Skeletal muscle cell (primary cell): Measurements from ENCODE around the gene USP20.
A peak's percentile ranks its signal among the peaks of the same experiment; 100 is the strongest.
"Not testable (repeated sequence)": the region's sequence is repeated elsewhere in the genome, so short reads cannot be mapped to it uniquely, and the experiment has no call there.

Experiments
- DNase-seq: peaks from one replicate; pipeline ENCODE4 v3.0.0-alpha.2; 2010; ENCODE audit warnings: low read depth
- H3K4me3 ChIP-seq: 2 replicates; pipeline ENCODE4 v1.5.1; 2011; ENCODE audit warnings: low read depth, mild to moderate bottlenecking, control low read depth, low read length, moderate library complexity

Gene USP20

DNA sequence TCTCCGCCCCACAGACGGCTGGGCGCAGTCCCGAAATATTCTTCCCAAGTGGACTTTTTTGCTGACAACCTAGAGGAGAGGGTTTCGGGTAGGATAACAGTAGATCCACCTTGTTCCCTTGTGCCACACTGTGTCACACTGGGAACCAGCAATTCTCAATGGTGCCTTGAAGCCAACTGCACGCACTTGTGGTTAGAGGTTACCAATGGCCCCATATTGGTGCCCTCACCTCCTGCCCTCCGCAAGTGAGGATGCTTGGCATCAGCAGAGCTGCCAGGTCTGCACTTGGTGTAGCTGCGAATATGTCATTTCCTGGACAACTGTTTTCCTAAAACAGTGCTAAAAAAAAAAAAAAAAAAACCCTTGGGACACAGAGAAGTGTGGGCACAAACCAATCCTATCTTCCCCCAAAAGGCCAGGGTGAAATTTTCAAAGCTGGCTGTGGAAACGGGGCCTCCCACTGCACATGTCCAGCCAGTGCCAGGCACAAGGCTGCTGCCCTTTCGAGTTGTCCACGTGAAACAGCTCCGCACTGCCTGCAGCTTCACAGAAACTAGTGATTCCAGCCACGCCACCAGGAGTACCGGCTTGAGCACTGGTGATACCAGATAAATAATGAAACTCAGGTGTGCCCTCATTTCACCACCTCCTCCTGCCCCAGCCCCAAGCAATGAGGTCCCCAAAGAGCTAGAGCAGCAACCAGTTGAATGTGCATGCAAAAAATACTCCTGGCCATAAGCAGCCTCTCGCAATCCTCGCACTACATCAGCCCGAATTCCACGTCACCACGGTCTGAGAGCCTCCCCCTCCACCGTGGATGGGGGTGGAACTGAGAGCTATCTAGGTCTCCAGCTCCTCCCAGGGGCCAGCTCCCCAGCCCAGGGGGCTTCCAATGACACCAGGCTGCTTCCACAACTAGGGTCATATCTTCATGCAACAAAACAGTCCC is 51.2 kb downstream of the USP20 start:
- peak overlapping the region; percentile 3 for H3K4me3 ChIP-seq
- no peak for DNase-seq

DNA sequence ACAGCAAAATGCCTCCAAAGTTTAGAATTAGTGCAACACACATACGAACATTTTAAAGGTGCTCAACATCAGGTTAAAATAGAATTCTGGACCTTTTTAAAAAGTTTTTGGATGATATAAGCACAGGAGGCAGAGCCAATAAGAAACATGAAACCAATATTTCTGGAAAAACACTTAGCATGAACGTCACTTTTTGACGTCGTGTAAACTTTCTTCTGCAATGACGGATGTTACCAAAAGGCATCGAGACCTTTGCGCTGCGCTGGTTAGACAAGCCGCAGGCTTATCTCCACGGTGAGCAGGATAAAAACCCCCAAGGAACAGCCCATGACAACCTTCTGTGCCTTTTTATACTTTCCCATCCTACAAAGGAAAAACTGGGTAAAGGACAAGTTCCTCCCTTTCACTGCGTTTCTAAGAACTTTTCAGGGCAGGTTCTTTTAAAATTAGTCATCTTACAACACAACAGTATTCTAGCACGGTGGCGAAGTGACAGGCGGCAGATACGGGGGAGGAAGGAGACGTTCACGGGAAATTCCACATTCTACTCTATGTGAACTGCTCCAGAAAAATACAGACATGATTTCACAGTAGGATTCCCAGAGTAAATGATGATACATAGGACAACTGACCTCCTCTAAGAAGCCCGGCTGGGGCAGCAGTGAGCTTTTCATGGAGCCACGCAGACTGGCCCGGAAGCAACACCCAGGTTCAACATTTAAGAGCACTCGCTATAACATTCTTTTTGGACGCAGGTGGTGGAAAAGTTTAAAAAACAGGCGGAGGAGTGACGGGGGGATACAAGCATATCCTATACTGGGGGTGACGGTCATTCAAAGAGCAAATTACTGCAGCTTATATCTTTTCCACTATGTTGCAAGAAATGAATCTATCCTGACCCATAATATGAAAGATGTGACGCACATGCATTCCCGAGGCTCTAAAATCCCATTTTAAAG is 52.4 kb downstream of the USP20 start:
- H3K4me3 ChIP-seq: no peak overlapping the region
- DNase-seq: peak; percentile 27

DNA sequence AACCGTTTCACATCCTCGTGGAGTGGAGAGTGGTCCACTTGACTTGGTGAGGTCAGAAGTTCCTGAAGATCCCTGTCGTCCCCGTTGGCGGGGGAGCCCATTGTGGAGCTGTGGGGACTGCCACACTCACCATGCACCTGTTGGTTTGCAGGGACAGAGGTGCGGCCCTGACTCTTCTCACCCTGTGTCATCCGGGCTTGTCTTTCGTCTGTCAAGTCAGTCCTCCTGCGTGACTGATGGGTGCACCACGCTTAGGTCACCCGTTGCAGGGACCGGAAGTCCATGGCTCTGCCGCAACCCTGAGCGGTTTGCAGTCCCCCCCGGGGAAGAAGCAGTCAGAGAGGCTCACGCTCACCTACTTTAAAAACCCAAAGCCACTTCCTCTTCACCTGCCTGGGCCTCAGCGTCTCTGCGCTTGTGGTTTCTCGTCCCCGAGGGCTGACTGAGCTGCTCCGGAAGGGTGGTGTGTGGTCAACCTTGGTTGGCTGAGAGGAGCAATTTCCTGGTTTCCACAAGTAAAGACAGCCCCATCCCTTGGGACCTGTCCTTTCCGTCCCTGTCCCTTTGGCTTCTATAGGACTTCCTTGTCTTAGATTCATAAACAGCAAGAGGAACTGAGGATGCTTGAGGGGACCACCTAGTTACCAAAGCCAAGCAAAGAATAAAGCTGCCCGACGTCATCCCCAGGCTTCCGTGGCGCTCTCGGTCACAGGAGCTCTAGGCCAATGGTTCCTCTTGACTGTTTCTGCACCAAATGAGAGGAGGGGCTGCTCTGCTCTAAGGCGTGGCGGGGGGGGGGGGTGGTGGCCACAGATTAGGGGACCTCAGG is 53.2 kb downstream of the USP20 start:
- no peak overlapping the region for H3K4me3 ChIP-seq
- no peak for DNase-seq

DNA sequence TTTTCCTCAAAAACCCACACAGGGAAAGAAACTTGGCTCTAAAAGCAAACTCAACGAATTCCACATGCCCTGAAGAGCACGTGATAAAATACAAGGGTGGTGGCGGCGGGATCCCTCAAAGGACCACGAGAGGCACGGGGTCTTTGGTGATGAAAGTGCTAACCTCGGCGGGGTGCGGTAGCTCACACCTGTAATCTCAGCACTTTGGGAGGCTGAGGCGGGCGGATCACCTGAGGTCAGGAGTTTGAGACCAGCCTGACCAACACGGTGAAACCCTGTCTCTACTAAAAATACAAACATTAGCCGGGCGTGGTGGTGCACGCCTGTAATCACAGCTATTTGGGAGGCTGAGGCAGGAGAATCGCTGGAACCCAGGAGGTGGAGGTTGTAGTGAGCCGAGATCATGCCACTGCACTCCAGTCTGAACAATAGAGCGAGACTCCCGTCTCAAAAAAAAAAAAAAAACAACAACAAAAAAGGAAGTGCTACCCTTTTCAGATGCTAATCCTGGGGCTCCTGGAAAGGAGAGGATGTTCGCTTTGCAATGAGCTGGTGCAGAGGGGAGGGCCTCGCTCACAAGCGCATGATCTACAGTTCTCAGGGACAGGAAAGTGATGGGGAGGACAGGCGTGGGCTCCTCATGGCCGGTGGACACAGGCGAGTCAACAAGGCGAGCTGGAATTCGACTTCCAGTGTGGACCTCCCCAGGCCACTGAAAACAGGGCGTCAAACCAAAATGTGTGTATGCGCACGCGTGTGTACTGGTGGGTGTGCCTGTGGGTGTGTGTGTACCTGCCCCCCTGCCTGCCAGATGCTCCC is 54.1 kb downstream of the USP20 start:
- no peak overlapping the region for H3K4me3 ChIP-seq
- no peak for DNase-seq

DNA sequence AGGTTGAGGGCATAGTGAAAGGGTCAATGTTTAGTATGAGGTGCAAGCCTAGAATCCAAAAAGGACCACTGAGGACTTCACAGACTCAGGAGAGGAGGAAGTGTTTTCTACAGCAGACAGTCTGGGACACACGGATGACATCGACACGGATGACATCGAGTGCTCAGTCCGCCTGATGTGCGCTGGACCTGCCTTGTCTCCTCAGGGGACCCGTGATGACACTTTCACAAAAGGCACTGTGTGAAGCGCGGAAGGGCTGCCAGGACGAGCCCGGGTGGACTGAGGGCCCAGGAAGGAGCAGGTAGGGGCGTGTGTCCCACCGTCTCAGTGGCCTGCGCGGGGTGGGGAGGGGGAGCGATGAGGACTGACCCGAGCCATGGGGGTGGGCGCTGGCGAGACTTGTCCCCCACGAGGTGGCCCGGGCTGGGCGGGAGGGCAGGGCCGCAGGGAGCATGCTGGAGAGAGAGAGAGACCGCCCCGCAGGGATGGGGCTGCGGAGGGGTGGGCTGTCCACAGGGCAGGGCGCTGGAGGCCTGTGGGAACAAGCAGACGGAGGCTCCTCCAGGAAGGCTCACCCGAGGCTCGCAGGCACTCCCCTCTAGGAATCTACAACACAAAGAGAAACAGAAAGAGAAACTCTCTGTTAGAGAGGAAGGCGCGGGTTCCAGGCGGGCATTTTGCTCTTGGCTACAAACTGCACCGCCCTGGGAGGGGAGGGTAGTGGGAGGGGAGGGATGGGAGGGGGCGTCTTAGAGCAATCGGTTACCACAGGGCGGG is 54.9 kb downstream of the USP20 start:
- no peak for DNase-seq
- H3K4me3 ChIP-seq: no peak overlapping the region

DNA sequence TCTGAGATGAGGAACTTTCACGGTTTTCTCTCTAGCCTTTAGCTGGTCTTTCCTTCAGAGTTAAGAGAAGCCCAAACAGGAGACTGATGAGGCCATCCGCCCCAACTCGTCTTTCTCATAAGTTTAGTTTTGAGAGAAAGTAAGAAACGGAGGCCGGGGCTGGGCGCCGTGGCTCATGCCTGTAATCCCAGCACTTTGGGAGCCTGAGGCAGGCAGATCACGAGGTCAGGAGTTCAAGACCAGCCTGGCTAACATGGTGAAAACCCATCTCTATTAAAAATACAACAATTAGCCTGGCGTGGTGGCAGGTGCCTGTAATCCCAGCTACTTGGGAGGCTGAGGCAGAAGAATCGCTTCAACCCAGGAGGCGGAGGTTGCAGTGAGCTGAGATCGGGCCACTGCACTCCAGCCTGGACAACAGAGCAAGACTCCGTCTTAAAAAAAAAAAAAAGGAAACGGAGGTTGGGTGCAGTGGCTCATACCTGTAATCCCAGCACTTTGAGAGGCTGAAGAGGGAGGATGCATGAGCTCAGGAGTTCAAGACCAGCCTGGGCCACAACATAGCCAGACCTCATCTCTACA is 55.6 kb downstream of the USP20 start:
- DNase-seq, H3K4me3 ChIP-seq: not testable (repeated sequence)

DNA sequence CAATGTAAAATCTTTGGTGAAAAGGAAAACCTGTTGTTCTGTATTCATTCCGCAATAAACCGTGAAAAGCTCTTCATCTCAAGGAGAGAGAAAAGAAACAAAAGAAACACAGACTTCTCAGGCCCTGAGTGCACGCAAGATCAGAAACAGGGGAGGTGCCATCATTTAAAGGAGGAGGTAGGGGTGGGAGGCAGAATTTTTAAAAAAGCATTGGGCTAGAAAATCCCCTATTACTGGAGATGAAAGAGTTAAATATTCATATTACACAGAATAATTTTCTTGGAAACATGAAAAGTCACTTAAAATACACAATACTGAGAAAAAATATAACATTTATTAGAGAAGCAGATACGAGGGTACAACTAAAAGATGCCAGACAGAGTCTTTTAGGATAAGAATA is 56.3 kb downstream of the USP20 start:
- no peak for DNase-seq
- no peak overlapping the region for H3K4me3 ChIP-seq

DNA sequence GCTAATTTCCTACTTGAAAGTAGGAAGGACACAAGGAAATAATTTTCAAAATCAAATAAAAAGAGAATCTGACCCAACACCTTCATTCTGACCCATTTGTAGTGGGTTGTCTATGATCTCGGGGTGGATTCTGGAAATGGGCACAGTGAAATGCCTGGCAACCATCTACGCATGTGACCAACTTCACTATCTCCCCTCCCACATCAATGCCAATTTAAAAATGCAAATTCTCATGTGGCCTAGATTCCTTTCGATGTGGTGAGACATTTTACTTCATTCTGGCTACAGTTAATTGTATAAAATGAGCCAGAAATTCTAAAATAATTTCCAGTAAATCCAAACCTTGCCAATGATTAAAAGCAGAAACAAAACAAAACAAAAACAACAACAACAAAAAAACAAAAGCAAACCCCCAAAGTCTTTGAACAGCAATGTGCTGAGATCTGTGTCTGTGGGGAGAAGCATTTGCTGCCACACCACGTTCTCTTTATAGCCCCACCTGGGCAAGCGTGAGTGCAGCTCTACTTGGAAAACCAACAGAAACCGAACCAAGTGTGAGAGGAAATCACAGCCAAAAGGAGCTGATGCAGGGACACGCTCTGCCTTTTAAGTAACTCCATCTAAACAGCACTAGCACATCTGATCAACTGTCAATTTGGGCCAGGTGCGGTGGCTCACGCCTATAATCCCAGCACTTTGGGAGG is 59.0 kb downstream of the USP20 start:
- no peak for DNase-seq

DNA sequence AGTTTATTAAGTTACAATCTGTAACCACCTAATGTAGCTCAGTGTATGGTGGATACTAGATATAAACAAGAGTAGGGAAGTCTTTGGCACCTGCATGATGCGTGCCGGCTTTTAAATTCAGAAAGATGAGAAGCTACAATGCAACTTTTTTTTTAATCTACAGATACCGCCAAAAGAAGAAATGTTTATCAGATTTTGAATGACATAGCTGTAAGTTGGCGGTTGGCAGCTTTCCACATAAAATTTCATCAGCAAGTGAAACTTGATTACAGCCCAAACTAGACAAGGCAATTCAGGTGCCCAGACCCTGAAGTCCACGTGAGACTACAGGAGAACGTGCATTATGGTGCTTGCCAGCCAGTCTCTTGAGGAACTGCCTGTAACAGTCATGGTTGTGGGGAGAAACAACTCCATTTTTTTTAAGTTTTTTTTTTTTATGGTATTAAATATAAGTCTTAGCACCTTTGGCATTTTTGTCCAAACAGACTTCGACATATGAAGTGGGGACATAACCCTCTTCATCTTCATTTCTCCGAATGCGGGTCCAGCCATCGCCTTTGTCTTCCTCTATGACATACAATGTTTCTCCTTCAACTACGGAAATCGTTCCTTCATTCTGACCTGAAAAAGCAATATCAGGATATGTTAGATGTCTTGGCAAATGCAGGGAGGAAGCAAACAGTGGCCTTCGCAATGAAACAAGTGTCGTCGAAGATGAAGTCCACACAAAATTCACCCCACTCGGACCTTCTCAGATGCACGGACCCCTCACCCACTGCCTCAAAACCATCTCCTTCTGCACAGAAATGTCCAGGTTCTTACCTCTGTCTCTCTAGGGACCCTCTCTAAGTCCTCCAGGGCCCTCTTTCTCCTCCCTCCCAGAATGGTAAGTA is 60.4 kb downstream of the USP20 start:
- no peak for DNase-seq

More for the DNA sequence above, 59.0 kb downstream of the USP20 start:
- H3K4me3 ChIP-seq: no peak overlapping the region

DNA sequence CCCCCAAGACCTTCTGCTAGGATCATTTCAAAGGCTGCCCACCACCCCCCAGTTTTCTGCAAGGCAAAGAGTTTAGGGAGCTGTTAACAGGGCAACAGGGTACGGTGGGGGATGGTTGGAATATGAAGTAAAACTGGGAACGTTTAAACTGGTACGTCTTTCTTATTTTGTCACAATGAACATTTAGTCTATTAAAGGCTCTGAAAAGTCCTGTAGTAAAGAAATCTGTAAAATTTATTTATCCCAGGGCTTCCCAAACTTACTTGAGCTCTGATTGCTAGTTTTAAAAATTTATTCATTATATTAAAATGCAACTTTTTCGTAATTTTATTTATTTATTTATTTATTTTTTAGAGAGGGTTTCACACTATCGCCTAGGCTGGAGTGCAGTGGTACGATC is 62.0 kb downstream of the USP20 start:
- no peak overlapping the region for H3K4me3 ChIP-seq
- DNase-seq: no peak

More for the DNA sequence above, 60.4 kb downstream of the USP20 start:
- no peak overlapping the region for H3K4me3 ChIP-seq

DNA sequence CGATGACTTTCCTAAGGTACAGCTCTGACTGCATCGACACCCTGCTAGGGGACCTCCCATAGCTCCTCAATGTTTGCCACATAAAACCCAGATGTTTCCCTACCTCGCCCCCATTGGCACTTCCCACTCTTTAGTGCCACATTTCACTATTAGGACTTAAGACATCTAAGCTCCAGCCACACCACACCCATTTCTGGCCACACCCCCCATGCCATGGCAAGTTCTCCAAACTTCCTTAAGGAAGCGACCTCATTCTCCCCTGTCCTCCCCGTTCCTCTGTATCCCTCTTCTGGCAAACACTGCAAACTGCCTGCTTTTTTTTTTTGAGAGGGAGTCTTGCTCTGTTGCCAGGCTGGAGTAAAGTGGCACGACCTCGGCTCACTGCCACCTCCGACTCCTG is 62.9 kb downstream of the USP20 start:
- no peak overlapping the region for H3K4me3 ChIP-seq
- DNase-seq: no peak

DNA sequence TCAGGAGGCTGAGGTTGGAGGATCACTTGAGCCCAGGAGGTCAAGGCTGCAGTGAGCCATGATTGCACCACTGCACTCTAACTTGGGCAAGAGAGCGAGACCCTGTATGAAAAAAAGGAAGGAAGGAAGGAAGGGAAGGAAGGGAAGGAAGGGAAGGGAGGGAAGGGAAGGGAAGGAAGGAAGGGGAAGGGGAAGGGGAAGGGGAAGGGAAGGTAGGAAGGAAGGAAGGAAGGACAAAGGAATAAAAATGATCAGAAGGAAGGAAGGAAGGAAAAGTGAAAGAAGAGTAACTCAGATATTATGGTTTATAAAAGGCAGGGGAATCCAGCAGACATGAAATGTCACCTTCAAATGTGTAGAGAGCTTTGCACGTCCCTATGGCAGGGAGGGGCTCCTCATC is 64.4 kb downstream of the USP20 start:
- DNase-seq: no peak

DNA sequence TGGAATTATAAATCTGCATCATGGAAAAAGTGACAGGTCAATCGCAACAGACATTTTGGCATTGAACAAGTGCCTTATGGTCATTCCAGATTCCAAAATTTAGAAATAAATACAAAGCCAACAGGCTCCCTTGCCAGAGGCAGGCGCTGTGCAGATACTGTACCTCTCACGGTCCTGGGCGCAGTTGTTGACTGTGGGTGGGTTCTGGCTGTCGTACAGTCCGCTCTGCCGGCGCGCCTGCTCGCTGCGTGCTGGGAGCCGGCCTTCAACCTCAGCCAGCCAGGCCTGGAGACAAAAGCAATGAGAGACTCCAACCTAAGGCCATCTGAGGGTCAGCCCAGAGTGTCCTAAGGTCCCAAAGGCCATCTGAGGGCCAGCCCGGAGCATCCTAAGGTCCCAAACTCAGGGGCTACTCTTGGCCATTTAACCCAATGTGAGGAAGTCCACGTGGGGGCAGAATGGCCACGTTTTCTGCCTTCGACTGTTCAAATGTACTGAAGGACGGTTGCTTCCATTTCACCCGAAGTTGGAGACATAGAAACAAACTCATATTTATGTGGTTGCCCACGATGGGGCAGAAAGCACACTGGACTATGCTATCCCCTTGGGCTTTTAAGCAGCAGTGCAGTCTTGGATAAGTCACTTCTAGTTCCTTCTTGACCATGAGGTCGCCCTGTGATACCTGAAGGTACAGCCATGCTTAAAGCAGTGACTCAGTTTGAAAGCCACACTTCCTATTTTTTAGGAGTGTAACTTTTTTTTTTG is 65.2 kb downstream of the USP20 start:
- no peak overlapping the region for H3K4me3 ChIP-seq
- no peak for DNase-seq

More for the DNA sequence above, 64.4 kb downstream of the USP20 start:
- no peak overlapping the region for H3K4me3 ChIP-seq

DNA sequence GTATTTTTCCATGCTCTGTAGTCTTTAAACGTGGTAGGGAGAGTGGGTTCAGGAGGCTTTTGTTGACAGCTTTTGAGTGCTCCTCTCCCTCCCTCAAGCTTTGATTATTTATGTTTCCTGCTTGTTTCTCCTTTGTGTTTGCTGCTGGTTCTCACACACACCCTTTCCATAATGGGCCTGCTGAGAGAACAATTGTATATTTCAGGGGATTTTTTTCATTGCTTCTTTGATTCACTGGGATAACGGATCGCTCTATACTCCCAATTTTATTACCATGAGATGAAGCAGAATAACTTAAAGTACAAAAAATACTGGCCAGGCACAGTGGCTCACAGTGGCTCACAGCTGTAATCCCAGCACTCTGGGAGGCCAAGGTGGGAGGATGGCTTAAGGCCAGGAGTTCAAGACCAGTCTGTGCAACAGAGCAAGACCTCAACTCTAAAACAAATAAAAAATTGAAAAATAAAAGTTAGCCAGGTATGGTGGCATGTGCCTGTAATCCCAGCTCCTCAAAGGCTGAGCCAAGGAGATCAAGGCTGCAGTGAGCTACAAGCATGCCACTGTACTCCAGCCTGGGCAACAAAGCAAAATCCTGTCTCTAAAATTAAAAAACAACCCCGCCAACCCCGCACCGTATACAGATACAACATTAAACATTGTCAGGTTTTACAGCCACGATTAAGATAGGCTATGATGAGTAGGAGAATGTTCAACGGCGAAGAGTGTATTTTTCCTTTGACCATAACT is 66.9 kb downstream of the USP20 start:
- DNase-seq: no peak
- no peak overlapping the region for H3K4me3 ChIP-seq

DNA sequence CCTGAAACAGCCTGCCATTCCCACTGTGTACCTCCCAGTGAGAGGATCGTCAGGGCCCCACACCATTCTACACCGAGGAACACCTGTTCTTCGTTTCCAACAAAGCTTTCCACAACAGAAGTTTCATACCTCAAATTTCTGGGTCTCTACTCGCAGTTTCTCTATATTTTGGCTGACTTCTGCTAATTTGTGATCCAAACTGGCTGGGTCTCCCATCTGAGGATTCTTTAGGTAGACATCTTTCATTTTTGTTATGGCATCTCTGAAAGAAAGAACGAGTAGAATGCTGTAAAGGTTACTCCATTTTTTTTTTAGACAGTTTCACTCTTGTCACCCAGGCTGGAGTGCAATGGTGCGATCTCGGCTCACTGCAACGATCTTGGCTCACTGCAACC is 67.5 kb downstream of the USP20 start:
- H3K4me3 ChIP-seq: no peak overlapping the region
- DNase-seq: no peak
